Islet of Langerhans (tissue), 1 donor: ENCODE data around the gene IFNE.

ENCODE experiments used
- FAIRE-seq: peaks from one replicate; lab custom pipeline; 2011; peaks lifted over from hg19 to GRCh38; lab: Jason Lieb, UNC

The IFNE gene, protein sequence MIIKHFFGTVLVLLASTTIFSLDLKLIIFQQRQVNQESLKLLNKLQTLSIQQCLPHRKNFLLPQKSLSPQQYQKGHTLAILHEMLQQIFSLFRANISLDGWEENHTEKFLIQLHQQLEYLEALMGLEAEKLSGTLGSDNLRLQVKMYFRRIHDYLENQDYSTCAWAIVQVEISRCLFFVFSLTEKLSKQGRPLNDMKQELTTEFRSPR

DNA sequence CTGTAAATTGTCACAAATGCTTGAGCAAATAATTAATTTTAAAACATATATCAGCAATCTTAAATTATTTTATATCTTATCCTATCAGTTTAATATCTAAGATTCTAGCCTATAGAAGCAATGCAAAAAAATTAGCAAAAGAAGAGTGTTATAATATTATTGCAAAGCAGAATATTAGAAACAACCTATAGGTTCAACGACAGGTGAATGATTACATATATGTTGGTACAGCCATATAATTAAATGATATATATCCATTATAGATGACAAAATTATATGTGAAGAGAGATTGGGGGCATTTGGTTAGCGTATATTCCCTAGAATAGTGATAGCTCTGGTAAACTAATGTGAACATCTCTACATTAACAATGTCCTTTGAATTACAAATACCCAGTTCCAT, at the start of gene IFNE:
IFNE (minus strand) TSS at position 101 of the 400 bp plus-strand sequence. CDS start 619 bp downstream, outside the sequence.
- FAIRE-seq: no peak

DNA sequence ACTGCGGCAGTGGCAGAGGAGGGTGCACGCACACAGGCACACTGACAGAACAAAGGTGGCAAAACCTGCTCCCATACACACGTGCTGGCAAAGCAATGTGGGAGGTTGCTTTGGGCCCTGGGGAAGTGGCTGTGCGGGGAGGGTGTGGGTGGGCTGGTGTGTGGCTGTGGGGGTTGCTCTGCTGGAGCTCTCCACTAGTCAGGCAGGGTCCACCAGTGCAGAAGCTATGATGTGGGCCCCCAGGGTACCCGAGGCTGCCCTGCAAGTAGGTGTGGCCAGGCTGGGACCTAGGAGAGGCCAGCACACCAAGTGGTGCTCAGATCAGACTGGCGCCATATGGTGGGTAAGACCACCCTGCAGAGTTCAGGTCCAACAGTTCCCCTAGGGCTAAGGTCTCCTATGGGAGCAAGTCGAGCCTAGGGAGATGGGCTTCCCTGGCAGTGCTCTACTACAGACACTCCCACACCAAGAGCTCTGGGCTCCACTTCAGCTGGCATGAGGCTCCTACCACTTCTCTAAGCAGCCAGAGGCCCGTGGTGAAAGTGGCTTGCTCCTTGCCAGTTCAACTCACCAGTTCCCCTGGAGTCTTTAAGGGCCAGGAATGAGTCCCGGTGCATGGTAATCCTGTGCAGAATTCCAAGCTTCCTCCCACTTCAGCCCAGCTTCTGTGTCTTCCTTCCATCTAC, 46.2 kb upstream of the IFNE start:
- FAIRE-seq: no peak

DNA sequence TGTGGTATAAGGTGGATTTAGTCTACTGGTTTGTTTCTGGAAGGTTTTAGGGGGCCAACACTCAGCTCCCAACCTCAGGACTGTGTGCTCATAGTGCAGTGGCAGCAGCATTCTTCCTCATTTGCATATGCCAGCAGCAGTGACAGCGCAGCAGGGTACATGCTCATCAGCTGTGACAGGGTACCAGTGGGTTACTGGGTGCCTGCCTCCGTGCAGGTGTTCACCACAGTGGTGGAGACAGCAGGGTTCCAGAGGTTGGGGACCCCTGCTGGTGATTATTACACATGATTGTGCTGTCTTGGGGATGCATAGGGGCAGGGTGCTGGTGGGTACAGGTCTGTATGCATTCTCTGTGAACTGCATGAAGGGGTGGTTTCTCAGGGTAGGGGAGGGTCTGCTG, 45.5 kb upstream of the IFNE start:
- FAIRE-seq: no peak

DNA sequence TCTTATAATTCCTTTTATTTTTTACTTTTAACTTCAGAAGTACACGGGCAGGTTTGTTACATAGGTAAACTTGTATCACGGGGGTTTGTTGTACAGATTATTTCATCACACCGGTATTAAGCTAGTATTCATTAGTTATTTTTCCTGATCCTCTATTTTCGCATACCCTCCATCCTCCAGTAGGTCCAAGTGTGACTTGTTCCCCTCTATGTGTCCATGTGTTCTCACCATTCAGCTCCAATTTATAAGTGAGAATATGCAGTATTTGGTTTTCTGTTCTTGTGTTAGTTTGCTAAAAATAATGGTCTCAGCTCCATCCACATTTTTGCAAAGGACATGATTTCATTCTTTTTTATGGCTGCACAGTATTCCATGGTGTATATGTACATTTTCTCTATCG, 43.1 kb upstream of the IFNE start:
- no peak for FAIRE-seq

DNA sequence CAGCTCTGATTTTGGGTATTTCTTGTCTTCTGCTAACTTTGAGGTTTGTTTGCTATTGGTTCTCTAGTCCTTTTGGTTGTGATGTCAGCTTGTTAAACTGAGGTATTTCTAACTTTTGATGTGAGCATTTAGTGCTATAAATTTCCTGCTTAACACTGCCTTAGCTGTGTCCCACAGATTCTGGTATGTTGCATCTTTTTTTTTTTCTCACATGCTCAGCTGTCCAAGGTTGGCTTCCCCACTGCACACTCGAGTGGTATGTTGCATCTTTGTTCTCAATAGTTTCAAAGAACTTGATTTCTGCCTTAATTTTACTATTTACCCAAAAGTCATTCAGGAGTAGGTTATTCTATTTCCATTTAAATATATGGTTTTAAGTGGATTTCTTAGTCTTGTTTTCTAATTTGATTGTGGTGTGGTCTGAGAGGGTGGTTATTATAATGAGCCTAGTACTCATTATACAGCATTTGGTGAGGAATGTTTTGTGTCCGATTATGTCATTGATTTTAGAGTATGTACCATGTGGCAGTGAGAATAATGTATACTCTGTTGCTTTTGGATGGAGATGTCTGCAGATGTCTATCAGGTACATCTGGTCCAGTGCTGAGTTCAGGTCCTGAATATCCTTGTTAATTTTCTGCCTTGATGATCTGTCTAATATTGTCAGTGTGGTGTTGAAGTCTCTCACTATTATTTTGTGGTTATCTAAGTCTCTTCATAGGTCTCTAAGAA, 42.2 kb upstream of the IFNE start:
- no peak for FAIRE-seq

DNA sequence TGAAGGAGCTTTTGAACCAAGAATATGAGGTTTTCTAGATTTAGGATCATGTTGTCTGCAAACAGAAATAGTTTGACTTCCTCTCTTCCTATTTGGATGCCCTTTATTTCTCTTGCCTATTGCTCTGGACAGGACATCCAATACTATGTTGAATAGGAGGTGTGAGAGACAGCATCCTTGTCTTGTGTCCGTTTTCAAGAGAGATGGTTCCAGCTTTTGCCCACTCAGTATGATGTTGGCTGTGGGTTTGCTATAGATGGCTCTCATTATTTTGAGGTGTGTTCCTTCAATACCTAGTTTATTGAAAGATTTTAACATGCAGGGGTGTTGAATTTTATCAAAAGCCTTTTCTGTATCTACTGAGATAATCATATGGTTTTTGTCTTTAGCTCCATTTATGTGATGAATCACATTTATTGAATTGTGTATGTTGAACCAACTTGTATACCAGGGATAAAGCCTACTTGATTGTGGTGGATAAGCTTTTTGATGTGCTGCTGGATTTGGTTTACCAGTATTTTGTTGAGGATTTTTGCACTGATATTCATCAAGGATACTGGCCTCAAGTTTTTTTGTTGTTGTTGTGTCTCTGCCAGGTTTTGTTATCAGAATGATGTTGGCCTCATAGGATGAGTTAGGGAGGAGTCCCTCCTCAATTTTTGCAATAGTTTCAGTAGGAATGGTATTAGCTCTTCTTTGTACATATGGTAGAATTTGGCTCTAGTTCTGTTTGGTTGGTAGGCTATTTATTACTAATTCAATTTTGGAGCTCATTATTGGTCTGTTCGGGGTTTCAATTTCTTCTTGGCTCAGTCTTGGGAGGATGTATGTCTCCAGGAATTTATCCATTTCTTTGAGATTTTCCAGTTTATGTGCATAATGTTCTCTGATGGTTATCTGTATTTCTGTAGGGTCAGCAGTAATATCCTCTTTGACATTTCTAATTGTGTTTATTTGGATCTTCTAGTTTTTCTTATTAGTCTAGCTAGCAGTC, 41.2 kb upstream of the IFNE start:
- FAIRE-seq: no peak

DNA sequence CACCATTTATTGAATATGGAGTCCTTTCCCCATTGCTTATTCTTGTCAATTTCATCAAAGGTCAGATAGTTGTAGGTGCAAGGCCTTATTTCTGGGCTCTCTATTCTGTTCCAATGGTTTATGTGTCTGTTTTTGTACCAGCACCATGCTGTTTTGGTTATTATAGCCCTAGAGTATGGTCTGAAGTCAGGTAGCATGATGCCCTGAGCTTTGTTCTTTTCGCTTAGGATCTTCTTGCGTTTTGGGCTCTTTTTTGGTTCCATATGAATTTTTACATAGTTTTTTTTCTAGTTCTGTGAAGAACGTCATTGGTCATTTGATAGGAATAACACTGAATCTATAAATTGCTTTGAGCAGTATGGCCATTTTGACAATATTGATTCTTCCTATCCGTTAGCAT, 40.2 kb upstream of the IFNE start:
- FAIRE-seq: no peak

DNA sequence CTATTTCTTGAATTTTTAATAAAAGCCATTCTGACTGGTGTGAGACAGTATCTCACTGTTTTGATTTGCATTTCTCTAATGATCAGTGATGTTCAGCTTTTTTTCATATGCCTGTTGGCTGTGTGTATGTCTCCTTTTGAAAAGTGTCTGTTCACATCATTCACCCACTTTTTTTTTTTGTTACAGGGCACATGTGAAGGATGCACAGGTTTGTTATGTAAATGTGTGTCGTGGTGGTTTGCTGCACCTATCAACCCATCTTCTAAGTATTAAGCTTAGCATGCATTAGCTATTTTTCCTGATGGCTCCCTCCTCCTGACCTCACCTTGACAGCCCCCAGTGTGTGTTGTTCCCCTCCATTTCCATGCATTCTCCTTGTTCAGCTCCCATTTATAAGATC, 39.3 kb upstream of the IFNE start:
- no peak for FAIRE-seq

DNA sequence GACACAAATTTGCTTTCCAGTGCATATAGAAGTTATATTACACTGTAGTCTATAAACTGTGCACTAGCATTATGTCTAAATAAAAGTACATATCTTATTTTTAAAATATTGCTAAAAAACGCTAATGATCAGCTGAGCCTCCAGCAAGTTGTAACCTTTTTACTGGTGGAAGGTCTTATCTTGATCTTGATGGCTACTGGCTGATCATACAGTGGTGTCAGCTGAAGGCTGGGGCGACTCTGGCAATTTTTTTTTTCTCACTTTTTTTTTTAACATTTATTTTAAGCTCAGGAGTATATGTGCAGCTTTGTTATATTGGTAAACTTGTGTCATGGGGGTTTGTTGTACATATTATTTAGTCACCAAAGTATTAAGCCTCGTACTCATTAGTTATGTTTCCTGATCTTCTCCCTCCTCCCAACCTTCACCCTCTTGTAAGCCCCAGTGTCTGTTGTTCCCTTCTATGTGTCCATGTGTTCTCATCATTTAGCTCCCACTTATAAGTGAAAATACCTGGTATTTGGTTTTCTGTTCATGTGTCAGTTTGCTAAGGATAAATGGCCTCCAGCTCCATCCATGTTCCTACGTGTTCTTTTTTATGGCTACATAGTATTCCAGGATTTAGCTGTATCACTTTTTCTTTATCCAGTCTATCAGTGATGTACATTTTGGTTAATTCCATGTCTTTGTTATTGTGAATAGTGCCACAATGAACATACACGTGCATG, 38.6 kb upstream of the IFNE start:
- FAIRE-seq: no peak

DNA sequence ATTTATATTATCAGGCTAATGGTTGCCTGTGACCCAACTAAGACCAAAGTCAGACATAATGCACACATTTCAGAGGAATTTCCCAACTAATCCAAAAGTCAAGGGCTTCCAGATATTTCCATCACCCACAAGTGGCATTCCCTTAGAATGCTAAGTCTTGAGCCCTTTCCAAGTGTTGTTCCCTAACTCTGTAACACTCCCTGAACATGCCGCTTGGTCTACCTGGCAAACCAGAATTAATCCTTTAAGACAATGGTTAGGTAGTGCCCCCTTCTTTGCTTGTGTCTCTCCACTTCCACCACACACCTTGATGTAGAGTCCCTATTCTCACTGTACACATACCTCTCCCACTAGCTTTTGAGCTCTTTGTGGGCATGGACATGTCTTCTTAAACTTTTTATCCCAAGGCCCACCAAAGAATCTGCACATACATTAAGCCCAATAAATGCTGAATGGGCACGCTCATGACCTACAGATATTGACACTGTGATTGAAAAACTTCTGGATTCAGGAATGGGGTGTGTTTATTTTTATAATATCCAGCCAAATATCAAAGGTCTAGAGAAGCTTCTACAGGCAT, 37.8 kb upstream of the IFNE start:
- FAIRE-seq: no peak

DNA sequence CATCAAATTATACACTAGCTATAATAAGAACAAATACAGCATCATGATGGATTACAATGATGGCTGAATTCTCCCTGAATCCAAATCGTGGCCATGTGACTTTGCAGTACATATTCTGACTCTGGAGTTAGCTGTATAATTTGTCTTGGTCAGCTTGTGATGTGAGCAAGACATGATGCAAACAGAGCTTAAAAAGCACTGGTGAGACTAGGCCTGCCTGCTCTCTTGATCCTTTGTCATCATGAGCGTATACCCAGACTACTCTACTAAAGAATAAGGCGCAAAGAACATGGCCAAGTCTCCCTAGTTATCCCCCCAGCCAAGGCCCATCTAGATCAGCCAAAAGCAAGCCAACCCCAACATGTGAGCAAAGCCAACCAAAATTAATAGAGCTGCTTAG, 34.7 kb upstream of the IFNE start:
- FAIRE-seq: no peak

DNA sequence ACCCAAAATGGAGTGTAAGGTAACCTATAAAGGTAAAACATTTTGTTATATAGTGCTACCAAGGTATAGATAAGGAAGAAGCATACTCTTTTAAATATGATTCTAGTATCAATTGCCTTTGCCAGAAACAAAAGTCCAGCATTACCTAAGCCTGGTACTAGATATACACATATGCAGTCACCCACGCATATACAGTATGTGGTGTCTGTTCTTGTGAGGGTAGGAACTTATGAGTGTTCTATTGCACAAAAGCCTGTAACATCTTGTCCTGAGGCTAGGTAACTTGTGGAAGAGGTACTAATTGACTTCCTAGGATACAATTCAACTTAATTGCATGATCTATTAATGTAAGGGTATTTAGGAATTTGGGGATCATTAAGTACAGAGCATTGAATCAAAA, 31.3 kb upstream of the IFNE start:
- no peak for FAIRE-seq

DNA sequence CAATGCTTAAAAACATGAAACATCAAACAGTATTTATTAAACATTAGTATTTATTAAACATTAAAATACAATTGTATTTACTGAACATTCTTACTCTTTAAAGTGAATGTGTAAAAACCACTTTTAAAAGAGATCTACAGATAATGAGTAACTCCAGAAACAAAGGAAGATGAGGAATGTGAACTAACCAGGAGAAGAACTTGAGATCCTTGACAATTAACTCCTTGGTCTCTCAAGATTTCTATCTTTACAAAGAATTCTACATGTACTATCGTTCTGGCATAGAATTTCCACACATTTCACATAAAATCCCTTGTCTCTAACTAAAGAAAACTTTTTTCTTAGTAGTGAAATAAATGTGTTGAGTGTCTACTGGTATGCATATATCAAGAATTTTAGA, 28.7 kb upstream of the IFNE start:
- no peak for FAIRE-seq

DNA sequence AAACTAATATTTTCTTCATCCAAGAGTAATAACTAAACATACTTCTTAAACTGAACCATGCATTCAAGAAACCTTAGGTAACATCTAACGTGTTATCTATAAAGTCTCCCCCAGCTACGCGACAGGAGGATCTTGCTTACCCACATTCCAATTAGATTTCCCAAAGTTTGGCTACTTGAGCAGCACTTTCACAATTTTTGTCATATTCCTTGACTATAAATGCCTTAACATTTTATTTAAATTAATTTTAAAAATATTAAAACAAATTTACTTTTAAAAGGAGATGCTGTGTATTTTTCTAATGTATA, 25.3 kb upstream of the IFNE start:
- FAIRE-seq: no peak

DNA sequence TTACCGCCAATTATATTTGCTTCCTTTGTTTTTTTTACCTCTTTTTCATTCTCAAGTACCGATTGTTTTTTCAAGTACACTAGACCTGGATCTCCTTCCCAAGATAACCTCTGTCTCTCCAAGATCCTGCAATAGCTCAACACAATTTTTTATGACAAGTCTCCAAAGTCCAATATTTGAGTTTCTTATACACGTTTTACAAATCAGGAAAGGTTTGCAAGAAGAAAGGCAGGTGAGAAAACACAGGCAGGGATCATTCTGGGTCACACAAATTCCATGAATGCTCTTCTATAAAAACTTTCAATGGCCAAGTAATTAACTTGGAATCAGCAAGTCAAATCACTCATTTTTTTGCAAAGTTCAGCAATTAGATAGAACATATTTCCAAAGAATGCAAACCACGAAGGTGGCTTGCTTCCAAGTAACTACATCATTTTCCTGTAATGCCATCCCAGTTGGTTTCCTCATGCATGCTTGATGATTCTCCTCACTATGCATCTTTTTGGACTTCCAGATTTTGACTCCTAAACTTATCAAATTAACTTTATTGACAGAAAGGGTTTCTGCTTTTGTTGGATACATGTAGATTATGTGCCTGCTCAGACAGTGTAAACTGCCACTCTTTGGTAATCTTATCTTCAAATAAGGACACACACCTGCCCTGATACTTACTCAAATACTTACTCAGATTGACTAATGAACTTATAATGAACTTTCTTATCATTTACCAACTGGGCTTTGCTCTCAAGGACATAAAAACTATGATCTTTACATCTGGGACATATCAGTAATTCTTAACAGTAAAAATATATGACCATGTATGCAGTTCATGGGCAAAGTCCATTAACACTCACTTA, 24.7 kb upstream of the IFNE start:
- no peak for FAIRE-seq

DNA sequence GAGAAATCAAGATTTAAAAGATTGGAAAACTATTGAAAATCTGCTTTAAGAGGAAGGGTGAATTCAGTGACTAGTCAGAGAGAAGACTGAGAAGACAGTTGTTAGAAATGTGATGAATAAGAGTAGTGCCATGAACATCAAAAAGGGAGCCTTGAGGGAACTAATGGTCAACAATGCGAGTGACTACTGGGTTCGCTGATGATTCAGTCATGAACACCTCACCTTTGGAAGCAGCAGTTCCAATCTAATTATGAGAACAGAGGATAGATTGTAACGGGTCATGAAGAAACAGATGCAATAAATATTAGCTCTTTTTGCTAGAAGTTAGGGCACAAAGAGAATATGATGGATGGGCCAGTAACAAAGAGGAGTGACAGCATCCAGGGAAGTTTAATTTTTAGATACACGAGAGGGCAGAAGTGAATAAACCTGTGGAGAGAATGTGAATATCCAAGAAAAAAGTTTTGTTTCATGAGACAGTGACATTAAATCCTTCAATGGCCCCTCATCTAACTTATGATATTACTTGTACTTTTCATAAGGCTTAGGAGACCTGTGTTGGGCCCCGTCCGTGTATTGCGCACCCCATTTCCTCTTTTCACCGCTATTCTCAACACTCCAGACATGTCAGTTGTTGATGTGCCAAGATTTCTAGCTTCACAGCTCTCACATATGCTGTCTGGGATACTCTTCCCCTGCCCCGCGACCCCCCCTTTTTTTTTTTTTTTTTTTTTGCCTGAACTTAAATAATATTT, 23.5 kb upstream of the IFNE start:
- no peak for FAIRE-seq

DNA sequence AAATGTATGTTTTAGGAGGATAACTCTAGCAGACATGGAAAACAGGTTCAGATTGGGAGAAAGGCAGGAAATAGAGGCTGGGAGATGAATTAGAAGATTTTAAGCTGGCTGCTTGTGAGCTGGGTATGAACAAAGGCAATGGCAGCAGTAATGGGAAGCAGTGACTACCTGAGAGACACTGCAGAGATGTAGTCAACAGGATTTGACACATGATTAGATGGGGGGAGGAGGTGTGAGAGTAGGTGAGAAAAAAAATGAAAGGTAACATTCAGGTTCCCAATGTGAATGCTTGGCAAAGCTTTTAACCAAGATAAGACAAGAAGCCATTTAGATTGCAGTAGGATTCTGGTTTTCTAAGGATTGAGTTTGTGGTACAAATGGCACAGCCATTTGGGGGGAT, 22.8 kb upstream of the IFNE start:
- FAIRE-seq: no peak

DNA sequence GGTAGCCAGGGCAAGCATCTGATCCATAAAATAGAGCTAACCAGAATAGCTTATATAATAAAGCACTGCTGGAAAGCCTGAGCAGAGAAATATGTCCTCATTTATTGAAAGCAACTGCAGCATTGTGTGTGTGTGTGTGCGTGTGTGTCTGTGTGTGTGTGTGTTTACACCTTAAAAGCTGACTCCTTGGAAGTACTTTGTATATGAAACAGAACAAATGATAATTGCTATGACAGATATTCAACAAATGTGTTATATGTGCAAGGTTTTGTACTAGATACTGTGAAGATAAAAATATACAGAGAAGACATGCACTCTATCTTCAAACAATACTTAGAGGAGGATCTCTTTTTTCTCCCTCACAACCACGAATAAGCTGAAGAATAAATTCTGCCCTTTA, 22.0 kb upstream of the IFNE start:
- no peak for FAIRE-seq

DNA sequence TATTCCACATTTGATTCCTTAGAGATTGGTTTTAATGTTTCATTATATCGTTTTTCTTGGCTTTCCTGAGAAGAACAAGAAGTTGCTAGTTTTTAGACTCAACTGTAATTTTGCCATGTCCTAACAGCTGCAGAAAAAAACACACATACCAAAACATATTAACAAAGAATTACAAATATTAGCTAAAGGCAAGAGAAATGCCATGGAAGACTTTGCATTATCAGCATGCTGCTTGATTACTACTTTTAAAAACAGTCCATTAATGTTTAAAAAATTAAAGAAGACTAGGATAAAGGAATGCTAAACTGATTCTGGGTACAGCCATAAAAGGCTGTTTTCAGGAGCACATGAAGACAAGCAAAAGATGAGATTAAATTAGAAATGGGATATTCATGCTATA, 20.5 kb upstream of the IFNE start:
- no peak for FAIRE-seq

DNA sequence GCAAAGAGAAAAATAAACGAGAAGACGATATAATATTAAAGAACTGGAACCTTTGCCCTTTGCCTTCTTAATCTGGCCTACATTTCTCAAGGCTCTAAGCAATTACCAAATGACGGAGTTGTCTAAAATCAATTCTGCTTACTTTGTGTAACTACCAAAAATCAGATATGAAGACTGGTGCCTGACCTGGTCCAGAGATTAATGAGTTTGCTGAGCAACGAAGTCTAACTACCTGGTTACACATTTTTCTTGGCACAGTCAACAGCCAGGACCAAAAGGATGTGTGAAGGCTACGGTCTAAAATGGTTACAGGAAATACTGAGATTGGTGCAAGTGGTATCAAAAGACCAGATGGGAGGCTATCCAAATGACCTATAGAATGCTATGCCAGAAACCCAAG, 17.8 kb upstream of the IFNE start:
- FAIRE-seq: no peak
